ENCODE results near the gene GLOD5. TPM values are rescaled to one million over a fixed set of nuclear protein-coding genes. Genes with fewer than 3 reads are reported as not detected.

The GLOD5 gene
- total and polyA plus RNA-seq, 9 of the 15 experiments (the other 6 are each of a cell fraction or from before 2014, with no cell fraction given) = 0.27 to 4.4 (median 2.2) TPM

DNA sequence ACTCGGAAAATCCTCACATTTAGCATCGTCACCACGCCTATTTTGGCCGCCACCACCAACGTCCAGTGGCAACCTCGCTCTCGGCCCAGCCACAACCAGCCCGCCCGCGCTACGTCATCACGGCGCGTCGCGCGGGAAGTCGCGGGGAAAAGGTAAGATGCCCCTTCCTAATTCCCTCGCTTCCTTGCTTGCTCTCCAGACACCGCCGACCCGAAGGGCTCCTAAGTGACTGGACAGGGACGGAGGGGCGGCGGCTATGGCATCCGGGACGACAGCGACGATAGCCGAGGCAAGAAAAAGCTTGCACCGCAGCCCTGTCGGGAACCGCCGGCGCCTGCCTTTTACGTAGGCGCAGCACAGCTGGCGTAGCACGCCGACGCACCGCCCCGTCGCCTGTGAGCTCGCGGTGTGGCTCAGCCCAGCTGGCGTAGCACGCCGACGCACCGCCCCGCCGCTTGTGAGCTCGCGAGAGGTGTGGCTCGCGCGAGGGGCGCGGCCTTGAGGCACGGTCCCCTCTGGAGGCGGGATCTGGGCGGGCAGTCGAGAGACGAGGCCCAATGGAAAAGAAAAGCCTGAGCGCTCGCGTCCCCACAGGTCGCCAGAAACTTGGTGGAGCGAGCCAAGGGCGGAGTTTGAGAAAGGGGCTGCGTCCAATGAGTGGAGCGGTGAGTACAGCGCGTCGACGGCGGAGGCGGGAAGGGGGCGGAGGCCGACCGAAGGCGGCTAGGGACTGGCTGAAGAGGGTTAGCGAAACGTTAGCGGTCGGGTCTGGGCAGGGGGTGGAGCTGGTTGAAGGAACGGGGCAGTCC, 39.9 kb downstream of the GLOD5 start, which contains the start of gene HDAC6 (continued):
- TF ChIP-seq, protein P1, sequence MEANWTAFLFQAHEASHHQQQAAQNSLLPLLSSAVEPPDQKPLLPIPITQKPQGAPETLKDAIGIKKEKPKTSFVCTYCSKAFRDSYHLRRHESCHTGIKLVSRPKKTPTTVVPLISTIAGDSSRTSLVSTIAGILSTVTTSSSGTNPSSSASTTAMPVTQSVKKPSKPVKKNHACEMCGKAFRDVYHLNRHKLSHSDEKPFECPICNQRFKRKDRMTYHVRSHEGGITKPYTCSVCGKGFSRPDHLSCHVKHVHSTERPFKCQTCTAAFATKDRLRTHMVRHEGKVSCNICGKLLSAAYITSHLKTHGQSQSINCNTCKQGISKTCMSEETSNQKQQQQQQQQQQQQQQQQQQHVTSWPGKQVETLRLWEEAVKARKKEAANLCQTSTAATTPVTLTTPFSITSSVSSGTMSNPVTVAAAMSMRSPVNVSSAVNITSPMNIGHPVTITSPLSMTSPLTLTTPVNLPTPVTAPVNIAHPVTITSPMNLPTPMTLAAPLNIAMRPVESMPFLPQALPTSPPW (CRISPR knock-in tag; IDR thresholded peaks at IDR 0.05) = no peak
- no peak for TF ChIP-seq PURB (CRISPR knock-in tag; IDR thresholded peaks at IDR 0.05; ENCODE audit: low read depth)
- TF ChIP-seq RBM17 (IDR thresholded peaks at IDR 0.05; ENCODE audit: borderline replicate concordance, low read depth, low read length) = no peak
- TF ChIP-seq, protein P2, sequence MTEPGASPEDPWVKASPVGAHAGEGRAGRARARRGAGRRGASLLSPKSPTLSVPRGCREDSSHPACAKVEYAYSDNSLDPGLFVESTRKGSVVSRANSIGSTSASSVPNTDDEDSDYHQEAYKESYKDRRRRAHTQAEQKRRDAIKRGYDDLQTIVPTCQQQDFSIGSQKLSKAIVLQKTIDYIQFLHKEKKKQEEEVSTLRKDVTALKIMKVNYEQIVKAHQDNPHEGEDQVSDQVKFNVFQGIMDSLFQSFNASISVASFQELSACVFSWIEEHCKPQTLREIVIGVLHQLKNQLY (CRISPR knock-in tag; conservative IDR thresholded peaks at IDR 0.05) = no peak
- TF ChIP-seq CBFA2T2 (conservative IDR thresholded peaks at IDR 0.05) = no peak
- TF ChIP-seq, protein P3, sequence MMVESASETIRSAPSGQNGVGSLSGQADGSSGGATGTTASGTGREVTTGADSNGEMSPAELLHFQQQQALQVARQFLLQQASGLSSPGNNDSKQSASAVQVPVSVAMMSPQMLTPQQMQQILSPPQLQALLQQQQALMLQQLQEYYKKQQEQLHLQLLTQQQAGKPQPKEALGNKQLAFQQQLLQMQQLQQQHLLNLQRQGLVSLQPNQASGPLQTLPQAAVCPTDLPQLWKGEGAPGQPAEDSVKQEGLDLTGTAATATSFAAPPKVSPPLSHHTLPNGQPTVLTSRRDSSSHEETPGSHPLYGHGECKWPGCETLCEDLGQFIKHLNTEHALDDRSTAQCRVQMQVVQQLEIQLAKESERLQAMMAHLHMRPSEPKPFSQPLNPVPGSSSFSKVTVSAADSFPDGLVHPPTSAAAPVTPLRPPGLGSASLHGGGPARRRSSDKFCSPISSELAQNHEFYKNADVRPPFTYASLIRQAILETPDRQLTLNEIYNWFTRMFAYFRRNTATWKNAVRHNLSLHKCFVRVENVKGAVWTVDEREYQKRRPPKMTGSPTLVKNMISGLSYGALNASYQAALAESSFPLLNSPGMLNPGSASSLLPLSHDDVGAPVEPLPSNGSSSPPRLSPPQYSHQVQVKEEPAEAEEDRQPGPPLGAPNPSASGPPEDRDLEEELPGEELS (CRISPR knock-in tag; IDR thresholded peaks at IDR 0.05; ENCODE audit: borderline replicate concordance) = no peak
- TF ChIP-seq POLR2AphosphoS5 (IDR thresholded peaks at IDR 0.05; ENCODE audit: control insufficient read depth, insufficient read depth, low read depth, low read length) = no peak
- TF ChIP-seq KAT7 (CRISPR knock-in tag; IDR thresholded peaks at IDR 0.05; ENCODE audit: borderline replicate concordance) = no peak
- TF ChIP-seq PML (IDR thresholded peaks at IDR 0.05; ENCODE audit: low read length) = no peak
- TF ChIP-seq SNRNP70 (optimal IDR thresholded peaks at IDR 0.05; ENCODE audit: low read depth, low read length) = no peak
- TF ChIP-seq HDAC3 (IDR thresholded peaks at IDR 0.05; ENCODE audit: borderline replicate concordance, partially characterized antibody) = no peak
- TF ChIP-seq, protein P4, sequence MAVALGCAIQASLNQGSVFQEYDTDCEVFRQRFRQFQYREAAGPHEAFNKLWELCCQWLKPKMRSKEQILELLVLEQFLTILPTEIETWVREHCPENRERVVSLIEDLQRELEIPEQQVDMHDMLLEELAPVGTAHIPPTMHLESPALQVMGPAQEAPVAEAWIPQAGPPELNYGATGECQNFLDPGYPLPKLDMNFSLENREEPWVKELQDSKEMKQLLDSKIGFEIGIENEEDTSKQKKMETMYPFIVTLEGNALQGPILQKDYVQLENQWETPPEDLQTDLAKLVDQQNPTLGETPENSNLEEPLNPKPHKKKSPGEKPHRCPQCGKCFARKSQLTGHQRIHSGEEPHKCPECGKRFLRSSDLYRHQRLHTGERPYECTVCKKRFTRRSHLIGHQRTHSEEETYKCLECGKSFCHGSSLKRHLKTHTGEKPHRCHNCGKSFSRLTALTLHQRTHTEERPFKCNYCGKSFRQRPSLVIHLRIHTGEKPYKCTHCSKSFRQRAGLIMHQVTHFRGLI (CRISPR knock-in tag; IDR thresholded peaks at IDR 0.05) = no peak
- TF ChIP-seq, protein P5, sequence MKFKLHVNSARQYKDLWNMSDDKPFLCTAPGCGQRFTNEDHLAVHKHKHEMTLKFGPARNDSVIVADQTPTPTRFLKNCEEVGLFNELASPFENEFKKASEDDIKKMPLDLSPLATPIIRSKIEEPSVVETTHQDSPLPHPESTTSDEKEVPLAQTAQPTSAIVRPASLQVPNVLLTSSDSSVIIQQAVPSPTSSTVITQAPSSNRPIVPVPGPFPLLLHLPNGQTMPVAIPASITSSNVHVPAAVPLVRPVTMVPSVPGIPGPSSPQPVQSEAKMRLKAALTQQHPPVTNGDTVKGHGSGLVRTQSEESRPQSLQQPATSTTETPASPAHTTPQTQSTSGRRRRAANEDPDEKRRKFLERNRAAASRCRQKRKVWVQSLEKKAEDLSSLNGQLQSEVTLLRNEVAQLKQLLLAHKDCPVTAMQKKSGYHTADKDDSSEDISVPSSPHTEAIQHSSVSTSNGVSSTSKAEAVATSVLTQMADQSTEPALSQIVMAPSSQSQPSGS (CRISPR knock-in tag; IDR thresholded peaks at IDR 0.05) = no peak
- TF ChIP-seq TEAD1 (CRISPR knock-in tag; IDR thresholded peaks at IDR 0.05) = no peak; a peak in 1 of 4 replicates
- TF ChIP-seq, protein P6, sequence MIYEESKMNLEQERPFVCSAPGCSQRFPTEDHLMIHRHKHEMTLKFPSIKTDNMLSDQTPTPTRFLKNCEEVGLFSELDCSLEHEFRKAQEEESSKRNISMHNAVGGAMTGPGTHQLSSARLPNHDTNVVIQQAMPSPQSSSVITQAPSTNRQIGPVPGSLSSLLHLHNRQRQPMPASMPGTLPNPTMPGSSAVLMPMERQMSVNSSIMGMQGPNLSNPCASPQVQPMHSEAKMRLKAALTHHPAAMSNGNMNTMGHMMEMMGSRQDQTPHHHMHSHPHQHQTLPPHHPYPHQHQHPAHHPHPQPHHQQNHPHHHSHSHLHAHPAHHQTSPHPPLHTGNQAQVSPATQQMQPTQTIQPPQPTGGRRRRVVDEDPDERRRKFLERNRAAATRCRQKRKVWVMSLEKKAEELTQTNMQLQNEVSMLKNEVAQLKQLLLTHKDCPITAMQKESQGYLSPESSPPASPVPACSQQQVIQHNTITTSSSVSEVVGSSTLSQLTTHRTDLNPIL (CRISPR knock-in tag; IDR thresholded peaks at IDR 0.05) = no peak
- TF ChIP-seq DDX20 (tag; IDR thresholded peaks at IDR 0.05; ENCODE audit: low read depth) = no peak
- no peak for TF ChIP-seq KDM1A (IDR thresholded peaks at IDR 0.05)
- no peak for TF ChIP-seq ZNF124 (CRISPR knock-in tag; IDR thresholded peaks at IDR 0.05)
